Ascending aorta (tissue), 2 donors: ENCODE measurements around the gene KRT26. TPM values are rescaled to one million over a fixed set of nuclear protein-coding genes. Genes with fewer than 3 reads are reported as not detected.
A peak's percentile ranks its signal among the peaks of the same experiment; 100 is the strongest.

Experiments used
- DNase-seq, 2 donors: peaks; one replicate each; pipeline ENCODE4 v3.0.0-alpha.2; 2019; ENCODE audit warnings: low spot score in 2 of 2
- H3K27ac ChIP-seq, 2 donors: fragments of 200-600 bp; sonication (generic); one replicate each; pipeline ENCODE4 v1.5.1; 2016 to 2017; ENCODE audit warnings: mild to moderate bottlenecking in 1 of 2
- H3K27me3 ChIP-seq: fragments of 200-600 bp; sonication (generic); one replicate; pipeline ENCODE4 v1.5.1; 2017
- H3K36me3 ChIP-seq, 2 donors: fragments of 200-600 bp; sonication (generic); one replicate each; pipeline ENCODE4 v1.5.1; 2016
- H3K4me1 ChIP-seq, 2 donors: fragments of 200-600 bp; sonication (generic); one replicate each; pipeline ENCODE4 v1.5.1; 2016 to 2017; ENCODE audit warnings: mild to moderate bottlenecking in 1 of 2
- H3K4me3 ChIP-seq, 2 donors: fragments of 200-600 bp; sonication (generic); one replicate each; pipeline ENCODE4 v1.5.1; 2016 to 2017; ENCODE audit warnings: mild to moderate bottlenecking in 1 of 2
- H3K9me3 ChIP-seq, 2 donors: fragments of 200-600 bp; sonication (generic); one replicate each; pipeline ENCODE4 v1.5.1; 2016
- intact Hi-C: fragments of 100-400 bp; cut with DNase I; formaldehyde crosslinking; loops from one replicate; pipeline ENCODE4 v1.15.1; 2023
- total RNA-seq: library from RNA; depleted of rRNA; stranded (reverse); fragments of >200 nt; gene quantifications from one replicate; pipeline ENCODE4 v1.1.0, GENCODE V29; 2016
- TF ChIP-seq, protein P1 (sequence below), 3 experiments: fragments of 200-600 bp in 2 of 3; fragments of 450-650 bp in 1 of 3; sonication (generic) in 2 of 3; IDR thresholded peaks; one replicate each; pipeline ENCODE4 v1.5.1; 2016 to 2019; ENCODE audit warnings: antibody characterized with exemption in 3 of 3, mild to moderate bottlenecking in 1 of 3, moderate library complexity in 1 of 3

The KRT26 gene, protein sequence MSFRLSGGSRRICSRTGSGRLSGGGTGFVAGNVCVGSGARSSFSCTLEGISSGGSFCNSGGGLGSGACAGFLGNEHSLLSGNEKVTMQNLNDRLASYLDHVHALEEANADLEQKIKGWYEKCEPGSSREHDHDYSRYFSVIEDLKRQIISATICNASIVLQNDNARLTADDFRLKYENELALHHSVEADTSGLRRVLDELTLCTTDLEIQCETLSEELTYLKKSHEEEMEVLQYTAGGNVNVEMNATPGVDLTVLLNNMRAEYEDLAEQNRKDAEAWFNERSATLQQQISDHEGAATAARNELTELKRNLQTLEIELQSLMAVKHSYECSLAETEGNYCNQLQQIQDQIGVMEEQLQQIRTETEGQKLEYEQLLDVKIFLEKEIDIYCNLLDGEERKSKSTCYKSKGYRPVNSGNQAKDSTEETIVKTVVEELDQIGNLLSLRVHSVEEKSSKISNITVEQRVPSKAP
- total RNA-seq: not detected

GRCh38 chr17:40772101-40772500 is at the start of gene KRT26:
TSS of gene KRT26 (minus strand) at chr17:40772201. CDS start at chr17:40772113, 88 bp downstream.
- DNase-seq: no peak
- no peak within 1 kb of the TSS for H3K4me3 ChIP-seq
- H3K4me1 ChIP-seq: no peaks in the 10 kb centered on the region
- TF ChIP-seq, protein P1, sequence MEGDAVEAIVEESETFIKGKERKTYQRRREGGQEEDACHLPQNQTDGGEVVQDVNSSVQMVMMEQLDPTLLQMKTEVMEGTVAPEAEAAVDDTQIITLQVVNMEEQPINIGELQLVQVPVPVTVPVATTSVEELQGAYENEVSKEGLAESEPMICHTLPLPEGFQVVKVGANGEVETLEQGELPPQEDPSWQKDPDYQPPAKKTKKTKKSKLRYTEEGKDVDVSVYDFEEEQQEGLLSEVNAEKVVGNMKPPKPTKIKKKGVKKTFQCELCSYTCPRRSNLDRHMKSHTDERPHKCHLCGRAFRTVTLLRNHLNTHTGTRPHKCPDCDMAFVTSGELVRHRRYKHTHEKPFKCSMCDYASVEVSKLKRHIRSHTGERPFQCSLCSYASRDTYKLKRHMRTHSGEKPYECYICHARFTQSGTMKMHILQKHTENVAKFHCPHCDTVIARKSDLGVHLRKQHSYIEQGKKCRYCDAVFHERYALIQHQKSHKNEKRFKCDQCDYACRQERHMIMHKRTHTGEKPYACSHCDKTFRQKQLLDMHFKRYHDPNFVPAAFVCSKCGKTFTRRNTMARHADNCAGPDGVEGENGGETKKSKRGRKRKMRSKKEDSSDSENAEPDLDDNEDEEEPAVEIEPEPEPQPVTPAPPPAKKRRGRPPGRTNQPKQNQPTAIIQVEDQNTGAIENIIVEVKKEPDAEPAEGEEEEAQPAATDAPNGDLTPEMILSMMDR (IDR thresholded peaks at IDR 0.05): no peak
- H3K9me3 ChIP-seq: no peaks in the 10 kb centered on the region
- no peaks in the 10 kb centered on the region for H3K27me3 ChIP-seq
- H3K36me3 ChIP-seq: no peaks in the 10 kb centered on the region
- no peak within 1 kb of the TSS for H3K27ac ChIP-seq
- intact Hi-C loops: no loop called here

GRCh38 chr17:40821536-40821935 is 49.5 kb upstream of the KRT26 start:
- Histone ChIP-seq H3K27ac (no peak overlapping the region), H3K4me1 (peaks cover 0 to 8% of the 10 kb centered on the region in 2 donors), H3K27me3 (no peaks in the 10 kb centered on the region), H3K4me3 (no peak overlapping the region), H3K36me3 (peaks cover 0 to 9% of the 10 kb centered on the region in 2 donors), H3K9me3 (no peaks in the 10 kb centered on the region)
- intact Hi-C loops: loop anchor here (10.0 kb wide), 1 partner anchor 177 kb away; the partner anchor contains the start of gene SMARCE1
- DNase-seq: no peak
- TF ChIP-seq, protein P1 (IDR thresholded peaks at IDR 0.05): no peak

- Histone ChIP-seq H3K36me3 (peaks cover 0 to 9% of the 10 kb centered on the region in 2 donors), H3K27ac (no peak overlapping the region), H3K4me1 (peaks cover 0 to 8% of the 10 kb centered on the region in 2 donors), H3K4me3 (no peak overlapping the region), H3K27me3 (no peaks in the 10 kb centered on the region), H3K9me3 (no peaks in the 10 kb centered on the region)
- no peak for DNase-seq
- TF ChIP-seq, protein P1 (IDR thresholded peaks at IDR 0.05): no peak
- intact Hi-C loops: loop anchor here (1.0 to 10.0 kb wide), 2 partner anchors 8 to 176 kb away; partner anchors contain the start of gene SMARCE1
Observed at GRCh38 chr17:40820228-40820838, 48.3 kb upstream of the KRT26 start.

GRCh38 chr17:40819528-40820125 is 47.6 kb upstream of the KRT26 start:
- DNase-seq: no peak

More at GRCh38 chr17:40819528-40820125, 47.6 kb upstream of the KRT26 start:
- intact Hi-C loops: loop anchor here (1.0 to 10.0 kb wide), 3 partner anchors 9 to 848 kb away; partner anchors contain the start of gene SMARCE1
- Histone ChIP-seq H3K4me3 (peak overlapping the region; percentile 79 to 92), H3K27ac (peak overlapping the region; percentile 81 to 91), H3K27me3 (no peaks in the 10 kb centered on the region), H3K9me3 (no peaks in the 10 kb centered on the region), H3K4me1 (peaks cover 0 to 8% of the 10 kb centered on the region in 2 donors), H3K36me3 (peaks cover 0 to 9% of the 10 kb centered on the region in 2 donors)
- TF ChIP-seq, protein P1 (IDR thresholded peaks at IDR 0.05): no peak
